Activated T-cell treated with anti-CD3 and anti-CD28 coated beads, Interleukin-2, amount 50 U/mL, for 24 hours (primary cell): ENCODE data around the gene PNLIPRP2.

Experiments
- DNase-seq: peaks from one replicate; pipeline ENCODE4 v3.0.0-alpha.2; 2020
- H3K27ac Mint-ChIP-seq: 2 replicates; pipeline ENCODE4 v1.8.0; 2020; ENCODE audit warnings: mild to moderate bottlenecking, mixed read lengths
- H3K27me3 Mint-ChIP-seq: 2 replicates; pipeline ENCODE4 v1.8.0; 2020; ENCODE audit warnings: mixed read lengths
- H3K36me3 Mint-ChIP-seq: 2 replicates; pipeline ENCODE4 v1.8.0; 2020; ENCODE audit warnings: low read depth, mixed read lengths
- H3K4me1 Mint-ChIP-seq: 2 replicates; pipeline ENCODE4 v1.8.0; 2020; ENCODE audit warnings: low read depth, mixed read lengths
- H3K4me3 Mint-ChIP-seq: 2 replicates; pipeline ENCODE4 v1.8.0; 2020; ENCODE audit warnings: mild to moderate bottlenecking, moderate library complexity, mixed read lengths
- H3K9me3 Mint-ChIP-seq: 2 replicates; pipeline ENCODE4 v1.8.0; 2020; ENCODE audit warnings: mixed read lengths

PNLIPRP2 gene

DNA sequence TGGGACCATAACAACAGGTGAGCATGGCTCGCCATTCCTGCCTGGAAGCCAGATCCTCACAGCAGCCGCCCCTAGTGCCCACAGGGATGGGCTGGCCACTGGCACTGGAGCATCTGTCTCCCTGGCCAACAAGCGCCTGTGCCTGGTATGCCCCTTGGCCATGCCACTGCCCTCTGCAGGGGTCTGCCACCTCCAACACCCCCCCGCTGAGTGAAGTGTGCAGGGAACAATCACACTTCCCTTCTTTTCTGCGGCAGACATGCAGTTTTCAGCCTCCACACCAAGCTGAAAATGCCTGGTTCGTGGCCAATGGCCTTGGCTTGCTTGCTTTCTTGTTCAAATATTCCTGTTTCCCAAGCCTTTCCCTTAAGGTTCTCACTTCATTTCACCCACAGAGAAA is 70.9 kb downstream of the PNLIPRP2 start:
- Mint-ChIP-seq H3K4me3 (no peak overlapping the region), H3K4me1 (no peaks in the 10 kb centered on the region), H3K9me3 (no peaks in the 10 kb centered on the region), H3K27me3 (peaks cover 56% of the 10 kb centered on the region), H3K36me3 (no peaks in the 10 kb centered on the region), H3K27ac (no peak overlapping the region)
- DNase-seq = no peak

DNA sequence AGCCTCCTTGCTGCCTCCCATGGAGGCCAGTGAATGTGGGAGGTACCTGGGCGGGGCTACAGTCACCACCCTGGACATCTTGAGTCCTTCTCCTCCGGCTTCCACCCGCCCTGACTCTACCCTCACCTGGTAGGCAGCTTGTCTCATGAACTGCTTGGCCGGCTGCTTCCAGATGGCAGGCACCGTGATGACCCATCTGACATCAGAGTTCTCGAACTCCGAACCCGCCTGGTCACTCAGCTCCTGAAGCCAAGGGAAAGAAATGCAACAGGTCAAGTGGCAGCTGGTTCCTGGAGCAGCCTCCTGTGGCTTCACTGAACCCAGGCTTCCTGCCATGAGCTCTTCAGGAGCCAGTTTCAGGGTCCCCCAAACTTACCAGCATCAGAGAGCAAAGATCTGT is 71.5 kb downstream of the PNLIPRP2 start:
- H3K27ac Mint-ChIP-seq = no peak overlapping the region
- DNase-seq = no peak
- no peaks in the 10 kb centered on the region for H3K9me3 Mint-ChIP-seq
- peaks cover 62% of the 10 kb centered on the region for H3K27me3 Mint-ChIP-seq
- no peaks in the 10 kb centered on the region for H3K36me3 Mint-ChIP-seq
- H3K4me1 Mint-ChIP-seq = no peaks in the 10 kb centered on the region
- H3K4me3 Mint-ChIP-seq = no peak overlapping the region

DNA sequence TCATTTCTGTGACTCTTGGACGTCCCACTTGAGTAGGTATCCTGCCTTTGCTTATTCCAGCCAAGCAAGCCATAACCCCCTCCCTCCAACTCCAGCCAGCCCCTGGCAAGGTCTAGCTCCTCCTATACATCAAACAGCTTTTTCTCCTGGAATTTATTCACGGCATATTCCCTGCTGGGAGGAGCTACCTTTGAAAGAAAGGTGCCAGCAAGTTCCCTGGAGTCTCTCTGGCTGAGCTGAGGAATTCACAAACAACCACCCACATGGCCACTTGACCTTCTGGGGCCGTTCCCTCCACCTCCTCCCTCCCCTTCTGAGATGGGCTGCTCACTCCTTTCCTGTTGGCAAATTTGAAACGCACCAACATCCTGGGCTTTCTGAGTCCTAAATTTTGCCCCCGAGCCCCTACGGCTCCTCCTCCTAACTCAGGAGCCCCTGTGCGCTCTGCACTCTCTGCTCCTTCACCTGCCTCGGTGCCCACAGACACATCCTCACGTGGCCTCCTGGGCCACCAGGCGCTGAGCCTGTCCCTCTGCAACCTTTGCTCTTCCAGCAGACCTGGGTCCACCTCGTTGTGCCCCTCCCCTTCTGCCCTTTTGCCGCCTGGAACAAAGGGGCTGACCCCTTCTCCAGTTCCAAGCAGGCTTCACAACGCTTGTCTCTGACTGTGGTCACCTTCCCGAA is 73.6 kb downstream of the PNLIPRP2 start:
- Mint-ChIP-seq H3K27ac (no peak overlapping the region), H3K36me3 (no peaks in the 10 kb centered on the region), H3K27me3 (peaks cover 62% of the 10 kb centered on the region), H3K4me3 (no peak overlapping the region), H3K4me1 (no peaks in the 10 kb centered on the region), H3K9me3 (no peaks in the 10 kb centered on the region)
- no peak for DNase-seq
